DOHH2 (cell line): Measurements from ENCODE around the gene DBT.

Experiments
- CTCF ChIP-seq: fragments of 200-600 bp; sonication (generic); IDR thresholded peaks from one replicate; pipeline ENCODE4 v1.5.1; 2014; ENCODE audit warnings: antibody characterized with exemption, mild to moderate bottlenecking, low read depth, low read length; ENCODE audit not compliant: poor library complexity, severe bottlenecking
- EZH2phosphoT487 ChIP-seq: fragments of 200-600 bp; sonication (generic); IDR thresholded peaks from 2 replicates; pipeline ENCODE4 v1.6.1; 2017; ENCODE audit warnings: borderline replicate concordance, mild to moderate bottlenecking, antibody characterized with exemption, low read length, moderate library complexity, mixed read lengths

DNA sequence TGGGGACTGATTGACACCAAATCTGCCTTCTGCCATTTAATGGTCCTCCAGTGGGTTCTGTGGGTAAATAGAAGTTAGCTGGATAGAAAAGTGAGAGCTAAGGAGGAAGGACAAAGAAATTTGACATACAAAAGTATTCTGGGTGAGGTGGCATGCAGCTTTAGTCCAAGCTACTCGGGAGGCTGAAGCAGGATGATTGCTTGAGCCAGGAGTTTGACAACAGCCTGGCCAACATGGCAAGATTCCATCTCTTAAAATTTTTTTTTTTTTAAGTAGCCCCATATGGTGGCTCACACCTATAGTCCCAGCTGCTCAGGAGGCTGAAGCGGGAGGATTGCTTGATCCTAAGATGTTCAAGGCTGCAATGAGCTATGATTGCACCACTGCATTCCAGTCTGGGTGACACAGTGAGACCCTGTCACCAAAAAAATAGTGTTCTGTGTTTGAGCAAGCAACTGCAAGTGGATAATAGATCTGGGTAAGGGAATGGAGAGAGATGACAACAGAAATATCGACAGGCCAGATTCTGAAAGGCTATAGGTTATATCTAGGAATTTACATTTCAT, 29.8 kb upstream of the DBT start:
- TF ChIP-seq CTCF: no peak
- TF ChIP-seq EZH2phosphoT487: no peak
